Suprapubic skin (tissue), 4 donors: ENCODE measurements around the gene CD180. TPM values are rescaled to one million over a fixed set of nuclear protein-coding genes. Genes with fewer than 3 reads are reported as not detected.

Experiments
- DNase-seq, 2 donors: peaks; one replicate each; pipeline ENCODE4 v3.0.0-alpha.2; 2019; ENCODE audit warnings: low spot score in 2 of 2
- H3K27ac ChIP-seq: fragments of 200-600 bp; sonication (generic); one replicate; pipeline ENCODE4 v1.5.1; 2019
- H3K27me3 ChIP-seq: fragments of 200-600 bp; sonication (generic); one replicate; pipeline ENCODE4 v1.5.1; 2019
- H3K36me3 ChIP-seq: fragments of 200-600 bp; sonication (generic); one replicate; pipeline ENCODE4 v1.5.1; 2019
- H3K4me1 ChIP-seq: fragments of 200-600 bp; sonication (generic); one replicate; pipeline ENCODE4 v1.5.1; 2019
- H3K4me3 ChIP-seq: fragments of 200-600 bp; sonication (generic); one replicate; pipeline ENCODE4 v1.5.1; 2019; ENCODE audit warnings: mild to moderate bottlenecking
- H3K9me3 ChIP-seq: fragments of 200-600 bp; sonication (generic); one replicate; pipeline ENCODE4 v1.5.1; 2019
- CTCF ChIP-seq, 2 donors: fragments of 200-600 bp in 1 of 2; fragments of 450-650 bp in 1 of 2; sonication (generic) in 1 of 2; IDR thresholded peaks; one replicate each; pipeline ENCODE4 v1.5.1; 2016 to 2019; ENCODE audit warnings: antibody characterized with exemption in 2 of 2, mild to moderate bottlenecking in 1 of 2, moderate library complexity in 1 of 2
- EP300 ChIP-seq: sonication (generic); formaldehyde crosslinking; IDR thresholded peaks from one replicate; pipeline ENCODE4 v1.6.1; 2017; ENCODE audit warnings: antibody characterized with exemption
- POLR2A ChIP-seq, 2 donors: fragments of 450-650 bp; IDR thresholded peaks; one replicate each; pipeline ENCODE4 v1.6.1; 2017; ENCODE audit warnings: antibody characterized with exemption in 2 of 2, mild to moderate bottlenecking in 2 of 2, moderate library complexity in 2 of 2
- POLR2AphosphoS5 ChIP-seq, 3 donors: sonication (generic); formaldehyde crosslinking; IDR thresholded peaks; one replicate each; pipeline ENCODE4 v1.6.1; 2017; ENCODE audit warnings: antibody characterized with exemption in 3 of 3
- WGBS: methylation state at CpG from one replicate; pipeline ENCODE4 v1.1.5; 2018; 5-methylcytosine and 5-hydroxymethylcytosine counted together
- total RNA-seq, 4 donors: library from RNA; depleted of rRNA; stranded (reverse); fragments of >200 nt; gene quantifications; one replicate each; pipeline ENCODE4 v1.1.0, GENCODE V29; 2016

Gene CD180
- total RNA-seq, 4 donors from 2014 or later = 0.11 to 0.32 (median 0.18) TPM; not detected in 1

- WGBS = 98% methylated on average over 2 of the region's 2 CpGs
- no peaks in the 10 kb centered on the region for H3K27me3 ChIP-seq
- no peak for DNase-seq
- no peak overlapping the region for H3K27ac ChIP-seq
- TF ChIP-seq CTCF (IDR thresholded peaks at IDR 0.05) = no peak
- no peak for TF ChIP-seq POLR2A (IDR thresholded peaks at IDR 0.05)
- TF ChIP-seq POLR2AphosphoS5 (IDR thresholded peaks at IDR 0.05) = no peak
- no peak for TF ChIP-seq EP300
- no peaks in the 10 kb centered on the region for H3K9me3 ChIP-seq
- H3K4me1 ChIP-seq = peaks cover 5% of the 10 kb centered on the region
- no peak overlapping the region for H3K4me3 ChIP-seq
- no peaks in the 10 kb centered on the region for H3K36me3 ChIP-seq
Measured at GRCh38 chr5:67200809-67201562, 4.4 kb upstream of the CD180 start.

DNA sequence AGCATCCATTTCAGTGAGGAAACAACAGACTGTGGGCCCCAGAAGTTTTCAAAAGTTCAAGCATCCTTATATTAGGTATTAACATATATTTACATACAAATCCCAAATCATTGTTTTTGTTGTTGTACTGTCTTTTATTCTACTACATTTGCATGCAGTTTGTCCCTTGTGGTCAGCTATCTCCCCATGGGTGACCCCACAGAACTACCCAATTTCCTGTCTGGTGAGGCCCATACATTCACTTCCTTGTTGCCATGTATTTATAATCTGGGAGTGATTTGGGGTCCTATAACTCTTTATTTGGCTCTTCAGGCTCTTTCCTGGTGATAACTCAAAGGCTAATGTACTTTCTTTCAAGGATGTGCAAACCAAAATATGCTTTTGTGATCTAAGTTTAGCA lies 3.3 kb upstream of the CD180 start:
- no peak for DNase-seq
- H3K27ac ChIP-seq = no peak overlapping the region
- no peak for TF ChIP-seq POLR2AphosphoS5 (IDR thresholded peaks at IDR 0.05)
- no peak for TF ChIP-seq CTCF (IDR thresholded peaks at IDR 0.05)
- no peak for TF ChIP-seq EP300
- TF ChIP-seq POLR2A (IDR thresholded peaks at IDR 0.05) = no peak
- H3K4me1 ChIP-seq = peaks cover 5% of the 10 kb centered on the region
- no peaks in the 10 kb centered on the region for H3K9me3 ChIP-seq
- no peaks in the 10 kb centered on the region for H3K27me3 ChIP-seq
- H3K4me3 ChIP-seq = no peak overlapping the region
- H3K36me3 ChIP-seq = no peaks in the 10 kb centered on the region

- H3K9me3 ChIP-seq = no peaks in the 10 kb centered on the region
- DNase-seq = no peak
- TF ChIP-seq POLR2A (IDR thresholded peaks at IDR 0.05) = no peak
- no peak for TF ChIP-seq EP300
- no peak for TF ChIP-seq POLR2AphosphoS5 (IDR thresholded peaks at IDR 0.05)
- no peaks in the 10 kb centered on the region for H3K27me3 ChIP-seq
- no peak overlapping the region for H3K4me3 ChIP-seq
- WGBS = 81% methylated on average over 1 of the region's 1 CpG
- H3K4me1 ChIP-seq = no peaks in the 10 kb centered on the region
- H3K27ac ChIP-seq = no peak overlapping the region
- no peaks in the 10 kb centered on the region for H3K36me3 ChIP-seq
Measured at GRCh38 chr5:67198917-67199316, 2.3 kb upstream of the CD180 start.

DNA sequence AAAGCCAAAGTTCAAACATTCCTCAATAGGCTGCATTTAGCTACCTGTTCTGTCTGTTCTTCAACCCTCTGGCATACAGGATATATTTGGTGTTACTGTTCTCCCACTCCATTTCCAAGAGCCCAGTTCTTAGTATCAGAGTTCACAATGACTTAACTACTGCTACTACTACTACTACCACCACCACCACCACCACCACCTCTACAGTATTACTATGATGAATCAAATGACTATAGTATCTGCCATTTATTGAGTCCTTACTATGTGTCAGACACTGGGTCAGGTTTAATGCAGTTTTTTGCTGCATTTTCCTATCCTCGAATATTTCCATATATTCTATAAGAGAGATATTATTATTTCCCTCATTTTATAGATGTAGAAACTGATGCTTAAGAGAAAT lies 937 bp upstream of the CD180 start:
- H3K27me3 ChIP-seq = no peaks in the 10 kb centered on the region
- H3K4me3 ChIP-seq = no peak overlapping the region
- H3K27ac ChIP-seq = no peak overlapping the region
- H3K4me1 ChIP-seq = peaks cover 9% of the 10 kb centered on the region
- H3K36me3 ChIP-seq = no peaks in the 10 kb centered on the region
- TF ChIP-seq POLR2AphosphoS5 (IDR thresholded peaks at IDR 0.05) (no peak), CTCF (IDR thresholded peaks at IDR 0.05) (no peak), POLR2A (IDR thresholded peaks at IDR 0.05) (no peak), EP300 (no peak)
- no peaks in the 10 kb centered on the region for H3K9me3 ChIP-seq
- no peak for DNase-seq
- 97% methylated on average over 1 of the region's 1 CpG for WGBS

DNA sequence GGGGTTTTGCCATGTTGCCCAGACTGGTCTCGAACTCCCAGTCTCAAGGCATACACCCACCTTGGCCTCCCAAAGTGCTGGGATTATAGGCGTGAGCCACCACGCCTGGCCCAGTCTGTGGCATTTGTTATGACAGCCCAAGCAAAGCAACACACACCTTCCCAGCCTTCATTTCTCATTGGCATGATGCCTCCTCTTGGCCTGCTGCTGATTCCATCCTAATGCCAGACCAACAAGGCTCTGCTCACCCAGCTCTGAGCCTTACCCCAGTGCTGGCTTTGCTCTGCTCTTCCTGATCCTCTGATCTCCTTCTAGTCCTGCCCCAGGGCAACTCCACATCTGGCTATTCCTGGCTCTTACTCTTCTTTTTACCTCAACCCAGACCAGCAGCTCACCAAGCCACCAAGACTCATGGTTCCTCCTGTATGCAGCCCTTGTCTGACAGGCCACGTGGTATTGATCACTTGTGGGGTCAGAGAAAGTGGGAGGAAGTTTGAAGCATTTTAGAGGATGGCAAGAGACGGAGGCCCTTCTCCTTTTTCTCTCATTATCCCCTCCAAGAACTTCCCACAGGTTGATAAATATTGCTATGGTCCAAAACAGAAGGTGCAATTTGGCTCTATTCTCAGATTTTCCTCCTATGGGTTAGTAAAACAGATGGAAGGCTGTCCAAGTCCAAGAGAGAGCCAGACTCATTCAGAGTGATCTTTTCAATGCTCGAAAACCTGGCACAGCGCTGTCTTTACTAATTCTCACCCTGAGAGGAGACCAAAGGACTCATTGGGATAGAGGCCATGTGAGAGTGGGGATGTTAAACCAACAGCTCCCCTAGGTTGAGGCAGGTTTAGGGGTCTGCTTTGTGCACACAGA lies 958 bp downstream of the CD180 start:
- Histone ChIP-seq H3K27ac (no peak overlapping the region), H3K36me3 (no peaks in the 10 kb centered on the region), H3K4me1 (peaks cover 17% of the 10 kb centered on the region), H3K27me3 (no peaks in the 10 kb centered on the region), H3K4me3 (no peak overlapping the region), H3K9me3 (no peaks in the 10 kb centered on the region)
- WGBS = 88% methylated on average over 7 of the region's 7 CpGs
- TF ChIP-seq POLR2AphosphoS5 (IDR thresholded peaks at IDR 0.05) = no peak
- TF ChIP-seq POLR2A (IDR thresholded peaks at IDR 0.05) = no peak
- no peak for TF ChIP-seq EP300
- no peak for TF ChIP-seq CTCF (IDR thresholded peaks at IDR 0.05)
- no peak for DNase-seq
